Measurements from ENCODE around the gene FBXO40.
"Not testable (repeated sequence)": the region's sequence is repeated elsewhere in the genome, so short reads cannot be mapped to it uniquely, and the experiment has no call there.

DNA sequence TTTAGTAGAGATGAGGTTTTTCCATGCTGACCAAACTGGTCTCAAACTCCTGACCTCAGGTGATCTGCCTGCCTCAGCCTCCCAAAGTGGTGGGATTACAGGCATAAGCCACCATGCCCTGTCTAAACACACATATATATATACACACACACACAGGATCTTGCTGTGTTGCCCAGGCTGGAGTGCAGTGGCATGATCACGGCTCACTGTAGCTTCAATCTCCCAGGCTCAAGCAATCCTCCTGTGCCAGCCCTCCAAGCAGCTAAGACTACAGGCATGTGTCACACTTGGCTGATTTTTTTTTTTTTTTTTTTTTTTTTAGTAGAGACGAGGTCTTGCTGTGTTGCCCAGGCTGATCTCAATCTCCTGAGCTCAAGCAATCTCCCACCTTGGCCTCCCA lies 6.7 kb downstream of the FBXO40 start:
- TF ChIP-seq, protein P1, sequence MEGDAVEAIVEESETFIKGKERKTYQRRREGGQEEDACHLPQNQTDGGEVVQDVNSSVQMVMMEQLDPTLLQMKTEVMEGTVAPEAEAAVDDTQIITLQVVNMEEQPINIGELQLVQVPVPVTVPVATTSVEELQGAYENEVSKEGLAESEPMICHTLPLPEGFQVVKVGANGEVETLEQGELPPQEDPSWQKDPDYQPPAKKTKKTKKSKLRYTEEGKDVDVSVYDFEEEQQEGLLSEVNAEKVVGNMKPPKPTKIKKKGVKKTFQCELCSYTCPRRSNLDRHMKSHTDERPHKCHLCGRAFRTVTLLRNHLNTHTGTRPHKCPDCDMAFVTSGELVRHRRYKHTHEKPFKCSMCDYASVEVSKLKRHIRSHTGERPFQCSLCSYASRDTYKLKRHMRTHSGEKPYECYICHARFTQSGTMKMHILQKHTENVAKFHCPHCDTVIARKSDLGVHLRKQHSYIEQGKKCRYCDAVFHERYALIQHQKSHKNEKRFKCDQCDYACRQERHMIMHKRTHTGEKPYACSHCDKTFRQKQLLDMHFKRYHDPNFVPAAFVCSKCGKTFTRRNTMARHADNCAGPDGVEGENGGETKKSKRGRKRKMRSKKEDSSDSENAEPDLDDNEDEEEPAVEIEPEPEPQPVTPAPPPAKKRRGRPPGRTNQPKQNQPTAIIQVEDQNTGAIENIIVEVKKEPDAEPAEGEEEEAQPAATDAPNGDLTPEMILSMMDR (IDR thresholded peaks at IDR 0.05; ENCODE audit: low read depth, low read length) = not testable (repeated sequence)
- not testable (repeated sequence) for TF ChIP-seq POLR2A (IDR thresholded peaks at IDR 0.05; ENCODE audit: extremely low read depth, insufficient read length); MYC (IDR thresholded peaks at IDR 0.05; ENCODE audit: low read depth, low read length)
- TF ChIP-seq, protein P2, sequence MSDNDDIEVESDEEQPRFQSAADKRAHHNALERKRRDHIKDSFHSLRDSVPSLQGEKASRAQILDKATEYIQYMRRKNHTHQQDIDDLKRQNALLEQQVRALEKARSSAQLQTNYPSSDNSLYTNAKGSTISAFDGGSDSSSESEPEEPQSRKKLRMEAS (IDR thresholded peaks at IDR 0.05; ENCODE audit: low read depth, low read length) = not testable (repeated sequence)
